NCI-H82 (cell line): ENCODE results near the gene GABRB3.

Experiments
- DNase-seq: peaks from one replicate; lab custom pipeline; 2025; lab: John Stamatoyannopoulos, UW

GABRB3 gene

DNA sequence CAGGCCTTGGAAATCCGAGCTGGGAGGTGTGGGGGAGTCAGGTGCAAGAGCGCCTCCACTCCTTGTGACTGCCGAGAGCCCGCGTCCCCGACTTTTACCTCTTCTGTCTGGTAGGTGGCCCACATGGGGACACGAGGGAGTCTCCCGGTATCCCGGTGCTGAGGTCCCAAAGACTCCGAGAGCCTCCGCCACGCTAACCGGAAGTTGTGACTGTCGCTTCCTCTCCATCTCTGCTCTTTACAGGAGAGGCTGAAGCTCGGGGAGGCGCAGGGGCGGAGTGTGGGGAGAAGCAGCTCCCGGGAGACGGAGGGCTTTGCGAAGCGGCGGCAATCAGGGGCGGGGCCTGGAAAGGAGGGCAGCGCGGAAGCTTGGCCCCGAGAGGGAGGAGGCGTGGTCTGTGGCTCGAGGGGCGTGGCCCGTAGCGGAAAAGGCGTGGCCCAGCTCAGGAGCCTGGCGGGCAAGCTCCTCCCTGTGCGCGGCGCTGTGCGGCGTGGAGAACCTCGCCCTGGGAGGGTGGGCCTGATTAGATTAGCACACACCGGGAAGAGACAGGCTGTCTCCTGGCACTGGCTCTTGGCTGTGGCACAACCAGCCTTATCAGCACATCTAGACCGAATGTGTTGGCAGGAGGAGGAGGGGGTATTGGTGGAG is 143.9 kb downstream of the GABRB3 start:
- no peak for DNase-seq

DNA sequence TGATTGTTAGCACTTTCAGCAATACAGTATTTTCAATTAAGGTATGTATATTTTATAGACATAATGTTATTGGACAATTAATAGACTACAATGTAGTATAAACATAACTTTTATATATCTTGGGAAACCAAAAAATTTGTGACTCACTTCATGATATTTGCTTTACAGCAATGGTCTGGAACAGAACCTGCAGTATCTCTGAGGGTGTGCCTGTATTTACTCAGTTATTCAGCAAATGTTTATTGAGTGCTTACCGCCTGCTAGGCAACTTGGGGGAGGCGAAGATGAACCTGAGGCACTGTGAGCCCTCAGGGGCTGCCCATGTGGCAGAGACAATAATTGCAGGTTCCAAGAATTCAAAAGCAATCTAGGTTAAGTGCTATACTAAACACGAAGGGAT is 144.8 kb downstream of the GABRB3 start:
- no peak for DNase-seq

DNA sequence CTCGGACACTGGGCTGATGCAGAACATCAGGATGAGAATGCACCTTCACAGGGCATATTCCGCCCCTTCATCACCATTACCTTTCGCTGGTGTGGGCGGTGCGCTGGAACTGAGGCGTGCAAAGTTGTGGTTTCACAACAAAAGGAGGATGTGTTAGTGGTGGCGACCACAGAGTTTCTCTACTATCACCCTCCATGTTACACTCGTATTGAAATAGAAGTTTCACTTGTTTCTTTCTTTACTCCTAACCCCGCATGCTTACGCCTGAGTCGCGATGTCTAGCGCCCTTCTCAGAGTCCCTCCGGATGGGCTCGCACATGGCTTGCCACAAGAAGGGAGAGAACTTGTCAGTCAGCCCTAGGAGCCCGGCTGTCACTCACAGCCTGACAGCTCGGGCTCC is 148.7 kb downstream of the GABRB3 start:
- DNase-seq: no peak

DNA sequence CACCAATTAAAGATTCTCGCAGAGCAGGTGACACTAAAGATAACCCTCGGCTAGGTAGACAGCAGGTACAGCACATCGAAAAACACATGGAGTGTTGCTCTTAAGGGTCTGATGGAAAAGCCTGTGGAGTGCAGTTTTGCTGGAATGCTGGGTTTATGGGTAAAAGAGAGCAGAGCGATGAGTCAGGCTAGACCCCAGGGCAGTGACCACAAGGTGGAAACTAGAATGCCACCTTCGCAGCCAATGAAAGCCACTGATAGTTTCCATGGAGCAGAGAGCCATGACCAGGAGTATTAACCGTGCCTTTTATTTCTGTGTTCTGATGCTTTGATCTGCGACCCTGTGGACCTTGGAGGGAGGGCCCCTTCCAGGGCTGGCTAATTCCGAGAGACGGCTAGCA is 149.8 kb downstream of the GABRB3 start:
- no peak for DNase-seq

DNA sequence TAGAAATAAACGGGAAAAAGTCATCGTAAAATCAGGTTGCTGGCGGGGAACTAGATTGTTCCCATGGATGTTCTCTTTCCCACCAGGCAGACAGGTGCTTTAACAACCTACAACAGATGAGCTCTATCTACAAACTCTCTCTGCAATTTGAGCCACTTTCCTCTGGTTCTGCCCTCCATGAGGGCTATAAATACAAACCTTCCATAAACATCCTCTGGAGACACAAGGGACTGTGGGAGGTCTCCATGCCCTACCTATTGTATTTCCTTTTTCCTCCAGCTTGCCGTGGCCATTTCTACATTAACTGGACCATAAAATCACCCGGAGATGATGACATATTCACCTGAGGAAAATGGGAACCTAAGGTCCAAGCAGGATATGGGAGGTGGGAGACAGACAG is 151.1 kb downstream of the GABRB3 start:
- DNase-seq: no peak

DNA sequence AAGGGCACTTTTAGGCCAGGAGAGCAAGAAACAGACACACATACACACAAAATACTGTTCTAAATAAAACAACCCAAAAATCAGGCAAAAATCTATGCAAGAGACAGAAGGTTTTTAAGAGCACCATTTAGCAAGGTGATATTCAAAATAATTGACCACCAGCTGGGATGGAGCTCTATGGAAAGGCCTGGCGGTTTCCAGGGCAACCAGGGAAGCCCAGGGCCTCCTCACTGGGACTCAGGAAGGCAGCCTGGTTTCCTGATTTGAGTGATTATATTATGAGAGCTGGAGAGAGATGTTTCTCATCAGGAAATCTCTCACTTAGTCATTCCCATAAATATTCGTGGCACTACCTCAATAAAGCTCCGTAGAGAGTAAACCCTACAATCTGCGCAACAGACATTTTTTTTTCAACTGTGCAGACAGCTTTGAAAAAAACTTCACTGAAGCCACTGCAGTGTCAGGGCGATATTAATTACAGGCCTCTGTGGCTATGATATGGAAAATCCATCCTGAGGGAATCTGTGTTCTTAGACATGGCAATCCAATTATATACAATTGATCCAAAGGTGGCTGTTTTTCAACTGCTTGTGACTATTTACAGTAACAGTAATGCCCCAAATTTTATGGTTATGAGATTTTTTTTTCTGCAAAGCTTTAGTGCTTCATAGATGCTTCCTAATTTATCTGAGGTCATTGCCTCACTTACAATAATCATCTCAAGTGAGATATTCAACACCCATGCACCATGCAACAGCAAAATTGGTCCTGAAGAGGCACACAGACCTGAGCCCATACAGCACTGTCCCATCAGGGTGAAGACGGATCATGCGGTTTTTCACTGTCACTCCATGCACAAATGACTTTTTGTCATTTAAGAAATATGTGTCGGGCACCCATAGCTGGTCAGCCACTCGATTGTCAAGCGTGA is 152.1 kb downstream of the GABRB3 start:
- peak; percentile 44 for DNase-seq

DNA sequence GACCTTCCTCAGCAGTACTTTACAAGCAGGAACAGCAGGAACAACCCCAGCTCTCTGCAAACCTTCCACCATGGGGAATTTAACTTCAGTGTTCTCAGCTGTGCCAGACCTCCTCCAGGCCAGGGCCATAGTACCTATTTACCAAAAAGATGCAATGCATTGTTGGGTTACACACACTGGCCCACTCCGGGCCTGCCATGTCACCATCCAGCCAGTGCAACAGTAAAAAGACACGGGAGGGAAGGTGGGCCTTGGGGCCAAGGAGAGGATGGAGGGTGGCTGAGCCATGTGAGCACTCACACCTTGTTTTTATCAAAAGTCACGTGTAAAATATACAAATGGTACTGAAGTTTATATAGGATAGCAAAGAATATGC is 157.0 kb downstream of the GABRB3 start:
- no peak for DNase-seq

DNA sequence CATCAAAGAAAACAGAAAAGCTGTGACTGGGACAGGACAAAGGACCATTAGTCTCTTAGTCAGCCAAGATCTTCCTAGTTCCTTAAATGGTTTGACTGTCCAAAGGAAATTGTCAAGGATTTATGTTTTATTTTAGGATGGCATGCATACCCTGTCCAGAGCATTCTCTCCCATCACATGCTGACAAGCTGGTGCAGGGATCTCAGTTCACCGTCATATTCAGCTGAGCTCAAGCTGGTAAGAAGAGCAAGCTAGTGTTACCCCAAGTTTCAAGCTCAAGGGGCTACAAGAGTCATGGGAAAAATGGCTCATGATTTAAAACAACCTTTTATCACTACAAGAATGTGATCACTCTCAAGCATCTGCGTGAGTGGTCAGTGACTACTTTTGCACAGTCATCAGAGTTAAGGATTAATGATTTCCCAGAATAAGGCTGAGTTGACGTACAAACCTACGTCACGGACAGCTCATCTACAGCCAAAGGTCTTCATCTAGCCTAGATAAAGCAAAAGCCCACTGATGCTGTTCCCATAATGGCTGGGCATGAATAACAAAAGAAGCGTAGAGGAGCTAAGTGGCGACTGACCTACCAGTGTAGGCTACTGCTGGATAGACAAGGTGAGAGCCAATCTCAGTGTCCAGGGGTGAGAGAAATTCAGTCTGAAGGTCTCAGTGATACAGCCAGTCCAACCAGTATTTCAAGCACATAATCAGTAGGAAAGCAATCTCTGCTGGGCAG is 157.5 kb downstream of the GABRB3 start:
- no peak for DNase-seq

DNA sequence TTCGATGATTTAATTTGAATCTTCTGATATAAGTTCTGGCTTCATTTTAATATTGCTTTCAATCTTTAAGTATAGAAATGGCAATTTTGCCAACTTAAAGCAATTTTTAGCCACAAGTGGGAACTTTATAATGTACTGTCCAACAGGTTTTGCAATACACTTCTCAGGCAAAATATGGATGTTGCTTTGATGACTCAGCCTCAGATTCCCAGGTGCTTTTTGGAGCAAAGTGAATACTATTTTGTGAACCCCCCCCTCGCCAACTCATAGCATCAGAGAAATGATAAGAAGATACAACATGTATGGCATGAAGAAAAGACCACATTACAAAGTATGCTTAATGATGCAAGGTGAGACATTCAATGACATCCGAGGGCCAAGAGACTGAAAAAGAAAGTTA is 158.1 kb downstream of the GABRB3 start:
- DNase-seq: no peak

DNA sequence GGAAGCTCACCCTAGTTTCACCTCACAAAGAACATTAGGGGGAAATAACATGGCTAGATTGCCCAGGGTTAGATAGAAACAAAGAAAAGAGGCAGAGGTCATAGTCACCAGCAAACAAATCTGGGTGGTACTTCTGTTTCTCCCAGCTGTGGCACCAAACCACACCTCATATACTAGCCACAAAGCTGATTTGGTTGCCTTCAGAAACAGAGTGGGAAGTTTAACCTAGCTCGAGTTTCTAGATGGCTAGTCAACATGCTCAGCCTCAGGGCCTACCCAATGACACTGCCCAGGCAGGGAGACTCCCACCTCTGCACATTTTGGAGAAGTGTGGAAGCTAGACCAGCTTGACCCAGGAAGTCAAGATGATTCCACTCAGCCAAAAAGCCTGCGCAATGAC is 174.2 kb downstream of the GABRB3 start:
- no peak for DNase-seq

DNA sequence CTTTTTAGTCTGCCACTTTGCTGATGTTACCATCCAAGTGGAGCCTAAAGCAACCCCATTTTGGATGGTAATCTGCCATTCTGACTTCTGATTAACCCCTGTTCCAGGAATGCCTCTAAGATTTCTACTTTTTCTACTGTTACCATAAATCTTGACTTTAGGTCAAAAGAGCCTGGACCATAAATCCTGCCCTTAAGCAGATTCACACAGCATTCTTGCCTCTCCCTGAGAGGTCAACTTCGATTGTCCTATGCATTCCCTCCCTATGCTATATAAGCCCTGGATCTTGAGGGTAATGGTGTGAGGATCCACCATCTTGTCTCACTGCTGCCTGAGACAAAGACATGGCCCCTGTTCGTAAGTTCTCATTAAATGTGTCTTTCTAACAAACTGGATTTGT is 177.3 kb downstream of the GABRB3 start:
- no peak for DNase-seq

DNA sequence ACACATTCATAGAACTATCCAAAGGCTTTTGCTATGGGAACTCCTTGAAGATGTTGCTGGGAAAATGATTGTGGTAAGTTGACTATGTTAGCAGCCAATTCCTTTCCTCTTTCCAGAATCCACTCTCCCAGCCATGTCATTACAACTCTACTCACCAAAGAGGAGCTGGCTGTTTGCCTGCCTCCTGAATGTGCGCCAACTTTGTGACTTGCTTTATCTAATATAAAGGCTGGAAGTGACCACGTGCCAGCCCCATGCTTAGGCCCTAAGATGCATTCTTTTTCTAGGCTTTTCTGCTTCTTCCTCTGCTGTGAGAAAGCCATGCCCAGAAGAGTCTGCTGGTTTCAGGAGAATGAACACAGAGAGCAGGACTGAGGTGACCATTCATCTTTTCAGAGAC is 182.2 kb downstream of the GABRB3 start:
- no peak for DNase-seq

DNA sequence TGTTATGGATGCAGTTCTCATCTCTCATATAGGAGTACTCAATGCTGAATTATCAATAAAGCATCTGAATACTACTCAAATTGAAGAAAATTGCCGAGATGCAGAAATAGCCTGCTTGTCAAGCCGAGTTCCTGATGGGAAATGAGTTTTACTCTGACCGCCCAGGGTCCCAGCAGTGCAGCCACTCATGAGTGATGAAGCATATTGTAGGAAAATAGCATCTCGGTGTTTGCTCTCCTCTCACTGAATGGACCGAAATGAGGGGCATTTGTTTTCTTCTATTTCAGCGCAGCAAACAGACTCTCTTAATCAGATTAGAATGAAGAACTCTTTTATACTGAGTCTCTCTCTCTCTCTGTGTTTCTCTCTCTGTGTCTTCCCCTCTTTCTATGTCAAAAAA is 190.0 kb downstream of the GABRB3 start:
- DNase-seq: no peak

DNA sequence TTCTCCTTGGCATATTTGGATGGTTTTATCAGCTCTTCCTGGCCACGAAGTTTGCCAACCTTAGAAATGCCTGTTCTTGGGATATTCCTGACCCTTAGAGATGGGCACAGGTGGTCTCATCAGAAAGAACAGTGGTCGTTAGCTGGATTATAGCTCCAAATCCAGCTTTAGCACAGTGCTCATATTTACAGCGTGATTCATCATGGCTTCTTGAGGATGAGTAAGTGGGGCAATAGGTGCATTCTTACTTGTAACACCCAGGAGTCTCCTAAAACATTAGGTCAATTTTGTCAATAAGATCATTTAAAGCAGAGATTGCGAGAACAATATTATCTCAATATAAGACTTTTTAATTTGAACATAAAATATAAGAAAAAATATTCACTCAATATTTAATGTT is 191.9 kb downstream of the GABRB3 start:
- DNase-seq: no peak

DNA sequence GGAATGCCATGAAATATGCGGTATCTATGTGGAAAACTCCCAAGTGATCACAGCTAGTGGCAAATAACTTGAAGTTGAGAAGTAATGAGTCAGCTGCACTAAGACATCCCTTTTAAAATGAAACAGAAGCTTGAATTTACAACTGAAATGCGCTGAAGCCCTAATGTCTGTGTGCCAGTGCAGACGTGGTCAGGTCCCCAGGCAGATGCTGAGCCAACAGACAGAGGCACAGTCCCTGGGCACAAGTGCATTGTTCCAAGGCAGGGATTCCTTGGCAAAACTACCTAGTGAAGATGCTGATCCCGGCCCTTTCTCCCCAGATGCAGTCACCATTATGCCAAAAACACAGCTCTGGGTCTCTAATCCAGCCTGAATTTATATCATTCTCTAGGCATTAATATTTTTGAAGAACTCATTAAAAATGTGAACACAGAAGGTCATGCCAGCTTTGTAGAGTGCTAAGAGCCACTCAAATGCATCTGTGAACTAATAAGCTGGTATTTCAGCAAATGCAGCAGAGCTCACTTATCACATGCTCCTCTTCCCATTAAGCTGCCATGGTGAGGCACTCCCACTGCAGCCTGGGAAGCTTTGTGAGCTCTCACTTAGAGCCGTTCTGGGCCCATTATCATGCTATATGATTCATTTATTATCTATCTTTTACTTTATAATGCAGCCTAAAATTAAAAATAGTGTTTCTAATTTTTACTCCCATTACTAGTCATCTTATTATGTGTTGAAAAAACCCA is 200.1 kb downstream of the GABRB3 start:
- DNase-seq: no peak

DNA sequence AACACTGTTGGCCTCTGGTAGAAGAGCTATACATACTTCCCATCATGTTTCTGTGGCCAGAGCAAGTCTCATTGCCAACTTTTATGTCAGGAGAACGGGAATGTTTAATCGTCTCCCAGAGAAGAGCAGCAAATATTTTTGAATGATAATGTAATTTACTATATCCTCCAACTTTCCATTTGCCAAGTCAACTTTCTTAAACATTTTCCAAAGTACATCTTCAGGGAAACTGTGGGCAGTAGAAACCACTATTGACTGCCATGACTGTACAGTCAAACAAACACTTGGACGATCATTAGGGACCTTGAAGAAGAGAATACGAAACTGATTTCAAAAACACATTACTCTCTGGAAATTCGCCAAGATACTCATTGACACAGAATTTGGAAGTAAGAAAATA is 201.5 kb downstream of the GABRB3 start:
- no peak for DNase-seq

DNA sequence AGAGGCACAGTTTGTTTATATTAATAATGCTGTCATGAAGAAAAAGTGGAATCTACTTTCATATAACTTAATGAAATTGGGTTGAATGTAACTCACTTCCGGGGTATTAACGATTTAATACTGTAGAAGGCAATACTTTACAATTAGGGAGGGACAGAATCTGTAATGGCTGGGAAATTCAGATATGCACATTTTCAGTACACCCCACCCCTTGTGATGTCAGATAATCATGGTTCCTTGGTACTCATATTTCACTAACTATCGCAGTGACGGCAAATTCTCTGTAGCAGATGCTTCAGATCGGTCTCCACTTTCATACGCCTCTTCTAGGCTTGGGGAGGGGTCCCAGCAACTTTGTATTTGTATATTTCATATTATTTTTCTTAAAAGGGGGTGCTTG is 207.3 kb downstream of the GABRB3 start:
- DNase-seq: no peak

DNA sequence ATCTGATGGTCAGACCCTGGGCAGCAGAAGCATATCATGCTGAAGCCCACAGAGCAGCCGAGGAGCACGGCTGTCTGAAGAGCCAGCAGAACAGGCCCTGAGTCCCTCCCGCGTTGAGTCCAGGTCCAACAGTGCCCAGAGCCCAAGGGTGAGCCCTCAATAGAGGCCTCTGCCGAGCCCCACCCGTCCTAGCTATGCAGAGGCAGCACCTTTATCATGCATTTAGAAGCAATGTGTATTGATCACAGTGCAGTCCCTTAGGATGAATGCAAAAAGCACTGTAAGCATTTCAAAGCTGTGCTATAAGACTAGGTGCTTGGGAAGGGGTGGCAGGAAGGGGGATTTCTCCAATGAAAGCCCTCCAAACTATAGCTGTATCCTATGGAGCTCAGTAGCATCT is 208.5 kb downstream of the GABRB3 start:
- DNase-seq: no peak

DNA sequence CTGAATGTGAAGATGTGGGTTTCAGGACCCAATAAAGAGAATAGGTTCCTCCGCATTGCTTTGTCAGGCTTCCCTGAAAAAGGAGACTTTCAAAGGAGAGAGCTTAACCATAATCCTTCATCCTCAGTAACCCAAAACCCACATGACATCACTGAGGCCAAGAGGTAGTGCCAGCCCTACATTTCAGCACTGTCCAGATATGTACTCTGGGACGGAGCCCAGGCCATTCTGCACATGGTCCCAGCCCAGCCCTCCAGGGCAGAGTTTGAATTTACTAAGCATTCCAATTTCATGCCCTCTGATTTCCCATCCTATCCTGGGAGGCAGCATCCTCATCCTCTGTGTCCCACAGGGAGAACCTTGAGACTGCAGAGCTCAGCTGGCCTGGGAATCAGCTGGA is 210.5 kb downstream of the GABRB3 start:
- DNase-seq: no peak

DNA sequence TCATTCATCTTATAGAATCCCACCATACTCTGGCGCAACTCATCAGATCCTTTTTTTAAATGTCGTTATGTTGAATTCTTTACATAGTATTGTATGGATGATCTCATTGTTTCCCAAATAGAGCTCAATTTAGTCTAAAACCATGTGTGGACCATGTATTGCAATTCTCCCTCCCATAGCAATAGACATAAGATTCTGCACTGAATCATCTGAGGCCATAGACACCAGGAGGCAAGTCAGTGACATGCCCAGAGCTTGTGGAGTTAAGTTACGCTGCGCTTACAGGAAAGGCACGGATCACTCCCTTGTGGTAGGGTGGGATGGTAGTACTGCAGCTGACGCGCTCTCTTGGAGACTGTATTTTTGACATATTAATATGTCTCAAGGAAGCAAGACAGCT is 211.0 kb downstream of the GABRB3 start:
- no peak for DNase-seq

DNA sequence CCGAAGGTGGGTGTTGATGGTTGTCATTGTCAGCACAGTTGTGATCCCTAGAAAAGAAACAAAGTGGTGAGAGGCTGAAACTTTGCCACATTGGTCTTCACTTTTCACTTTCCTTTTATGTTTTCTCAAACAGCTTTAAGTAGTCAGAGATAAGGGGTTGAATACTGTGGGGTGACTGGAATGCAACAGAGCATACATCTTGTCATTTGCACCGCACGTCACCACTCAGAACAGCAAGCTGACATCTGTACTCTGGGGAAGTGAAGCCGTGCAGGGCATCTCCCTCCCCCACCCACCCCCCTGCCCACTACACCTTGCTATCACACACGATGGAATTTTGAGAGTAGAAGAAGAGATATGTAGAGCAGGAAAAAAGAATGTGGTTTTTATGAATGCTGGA is 211.7 kb downstream of the GABRB3 start:
- DNase-seq: no peak

DNA sequence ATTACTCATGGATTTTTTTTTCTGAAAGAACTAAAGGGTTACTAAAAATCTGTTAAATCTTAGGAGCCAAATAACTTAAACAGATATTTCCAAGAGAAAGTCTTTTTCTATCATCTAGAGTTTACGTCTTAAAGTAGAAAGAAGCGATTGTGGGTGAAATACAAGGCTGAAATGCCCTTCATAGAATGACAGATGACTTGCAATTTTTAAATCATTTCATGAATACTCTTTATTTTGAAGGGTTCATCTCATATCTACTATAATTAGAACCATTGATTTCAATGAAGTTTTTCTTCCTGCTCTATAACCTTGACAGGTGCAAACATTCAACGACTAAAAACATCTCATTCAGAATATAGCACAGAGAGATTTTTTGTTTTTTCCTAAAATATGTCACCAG is 217.0 kb downstream of the GABRB3 start:
- DNase-seq: no peak
